HepG2 (cell line): ENCODE measurements around the gene ADCY1. TPM values are rescaled to one million over a fixed set of nuclear protein-coding genes. Genes with fewer than 3 reads are reported as not detected.

ENCODE experiments used
- ATAC-seq: fragments of 200-7000 bp; cut with Tn5 transposase; 3 replicates; pipeline ENCODE4 v1.9.1; 2020; ENCODE audit warnings: mild to moderate bottlenecking, moderate library complexity
- BruUV-seq: library from RNA; stranded (reverse); fragments of 400-500 nt; replicated peaks from 2 replicates; lab custom pipeline; 2021; lab: Mats Ljungman, UMichigan
- CTCF ChIA-PET: fragments of 300-600 bp; formaldehyde crosslinking; extraction: SDS; loops from one replicate; lab custom pipeline; 2021; ENCODE audit warnings: low total read pairs, inconsistent platforms, low intra/inter-chr PET ratio; lab: Yijun Ruan, JAX
- POLR2A ChIA-PET: fragments of 350-600 bp; sonication (Branson Sonifier 250); formaldehyde crosslinking; loops from one replicate; lab custom pipeline; 2020; ENCODE audit warnings: antibody characterized with exemption, inconsistent platforms; lab: Yijun Ruan, JAX
- DNase-seq: peaks from one replicate; pipeline ENCODE4 v3.0.0-alpha.2; 2015; ENCODE audit warnings: low spot score
- FAIRE-seq: peaks from 3 replicates; lab custom pipeline; 2011; peaks lifted over from hg19 to GRCh38; lab: Jason Lieb, UNC
- H2AFZ ChIP-seq: one replicate; pipeline ENCODE4 v1.6.1; 2011; ENCODE audit warnings: low read length, inconsistent platforms
- H3K27ac ChIP-seq: fragments of 300-600 bp; 3 replicates; pipeline ENCODE4 v1.8.0; 2011; ENCODE audit warnings: mixed run types, mild to moderate bottlenecking, mixed read lengths, low read length, inconsistent platforms; ENCODE audit not compliant: insufficient read depth; ENCODE audit errors: extremely low read length
- H3K27me3 ChIP-seq, 2 experiments: fragments of 200-600 bp in 1 of 2; 2 replicates in 1 of 2; 3 replicates in 1 of 2; pipeline versions ENCODE4 v1.6.0 to v1.8.0; 2011; ENCODE audit warnings: low read length in 2 of 2, mild to moderate bottlenecking in 2 of 2, moderate library complexity in 2 of 2, inconsistent platforms in 1 of 2; ENCODE audit not compliant: insufficient read depth in 2 of 2, control insufficient read depth in 1 of 2
- H3K36me3 ChIP-seq, 2 experiments: fragments of 200-600 bp in 1 of 2; replicated peaks in 1 of 2; 2 replicates in 1 of 2; 3 replicates in 1 of 2; pipeline versions ENCODE4 v1.5.1 to v1.8.0; 2011; ENCODE audit warnings: low read length in 2 of 2, inconsistent platforms in 1 of 2; ENCODE audit not compliant: insufficient read depth in 2 of 2, control insufficient read depth in 1 of 2
- H3K4me1 ChIP-seq: 2 replicates; pipeline ENCODE4 v1.5.1; 2012; ENCODE audit warnings: low read length, inconsistent platforms; ENCODE audit not compliant: insufficient read depth
- H3K4me2 ChIP-seq: 2 replicates; pipeline ENCODE4 v1.6.0; 2011; ENCODE audit warnings: low read depth, low read length, inconsistent platforms
- H3K4me3 ChIP-seq, 3 experiments: fragments of 200-600 bp in 1 of 3; sonication (generic), shearing (Covaris generic) in 1 of 3; replicated peaks in 1 of 3; 2 replicates each; pipeline ENCODE4 v1.5.1; 2011 to 2016; ENCODE audit warnings: low read length in 3 of 3, inconsistent platforms in 2 of 3, low read depth in 2 of 3, mild to moderate bottlenecking in 2 of 3, control low read depth in 1 of 3, mixed read lengths in 1 of 3; ENCODE audit not compliant: insufficient read depth in 1 of 3
- H3K79me2 ChIP-seq: one replicate; pipeline ENCODE4 v1.6.1; 2011; ENCODE audit warnings: low read length, inconsistent platforms; ENCODE audit not compliant: insufficient read depth
- H3K9ac ChIP-seq: 2 replicates; pipeline ENCODE4 v1.6.0; 2011; ENCODE audit warnings: mild to moderate bottlenecking, low read depth, low read length, inconsistent platforms; ENCODE audit not compliant: insufficient read depth
- H3K9me3 ChIP-seq: 2 replicates; pipeline ENCODE4 v1.5.1; 2012; ENCODE audit warnings: mild to moderate bottlenecking, low read length
- H4K20me1 ChIP-seq: 2 replicates; pipeline ENCODE4 v1.6.0; 2011; ENCODE audit warnings: inconsistent platforms, mild to moderate bottlenecking, low read length, moderate library complexity; ENCODE audit not compliant: insufficient read depth
- DNMT1 ChIP-seq: sonication (generic); formaldehyde crosslinking; IDR thresholded peaks from 2 replicates; pipeline ENCODE4 v1.5.1; 2020; ENCODE audit warnings: mild to moderate bottlenecking, missing genetic modification reagents
- MBNL3 ChIP-seq: fragments of 250-450 bp; sonication (Bioruptor Pico); conservative IDR thresholded peaks from 2 replicates; pipeline ENCODE4 v1.8.0; 2022; ENCODE audit warnings: mild to moderate bottlenecking, inconsistent platforms
- MXI1 ChIP-seq: IDR thresholded peaks from 3 replicates; pipeline ENCODE4 v1.6.1; 2012; ENCODE audit warnings: low read depth, low read length, inconsistent platforms, borderline replicate concordance
- NR2F1 ChIP-seq, 2 experiments: fragments of 450-650 bp in 1 of 2; formaldehyde crosslinking in 1 of 2; IDR thresholded peaks; 2 replicates each; pipeline versions ENCODE4 v1.5.0 to v1.6.1; 2016 to 2020; ENCODE audit warnings: mild to moderate bottlenecking in 1 of 2, missing compliant biosample characterization in 1 of 2, missing genetic modification reagents in 1 of 2, moderate library complexity in 1 of 2
- PAX8 ChIP-seq: sonication (generic); formaldehyde crosslinking; IDR thresholded peaks from 2 replicates; pipeline ENCODE4 v1.8.0; 2022; ENCODE audit warnings: mild to moderate bottlenecking, missing genetic modification reagents, borderline replicate concordance
- PHF5A ChIP-seq: IDR thresholded peaks from one replicate; pipeline ENCODE4 v1.6.1; 2018; ENCODE audit warnings: low read depth, missing genetic modification reagents; ENCODE audit not compliant: unreplicated experiment
- SAFB2 ChIP-seq: sonication (generic); formaldehyde crosslinking; IDR thresholded peaks from 2 replicates; pipeline ENCODE4 v1.5.1; 2020; ENCODE audit warnings: missing genetic modification reagents, low read depth, mild to moderate bottlenecking, borderline replicate concordance
- SKI ChIP-seq: fragments of 450-650 bp; IDR thresholded peaks from one replicate; pipeline ENCODE4 v1.6.1; 2018; ENCODE audit warnings: mild to moderate bottlenecking; ENCODE audit not compliant: partially characterized antibody
- ZNF17 ChIP-seq: sonication (generic); formaldehyde crosslinking; IDR thresholded peaks from 2 replicates; pipeline ENCODE4 v1.5.0; 2020; ENCODE audit warnings: mild to moderate bottlenecking, missing genetic modification reagents
- ZNF546 ChIP-seq: sonication (generic); formaldehyde crosslinking; conservative IDR thresholded peaks from 2 replicates; pipeline ENCODE4 v1.8.1; 2023; ENCODE audit warnings: mild to moderate bottlenecking, missing genetic modification reagents
- ZNF569 ChIP-seq: sonication (generic); formaldehyde crosslinking; IDR thresholded peaks from 2 replicates; pipeline ENCODE4 v1.5.0; 2020; ENCODE audit warnings: mild to moderate bottlenecking, missing genetic modification reagents, moderate library complexity, borderline replicate concordance
- ZNF629 ChIP-seq: sonication (generic); formaldehyde crosslinking; conservative IDR thresholded peaks from 2 replicates; pipeline ENCODE4 v1.5.0; 2020; ENCODE audit warnings: missing genetic modification reagents
- ZNF839 ChIP-seq: sonication (generic); formaldehyde crosslinking; IDR thresholded peaks from 2 replicates; pipeline ENCODE4 v1.4.0; 2020; ENCODE audit warnings: missing genetic modification reagents, mild to moderate bottlenecking, borderline replicate concordance
- WGBS: methylation state at CpG from one replicate; pipeline ENCODE4 v1.1.6; 2017; ENCODE audit warnings: low lambda C conversion rate; 5-methylcytosine and 5-hydroxymethylcytosine counted together
- in situ Hi-C: cut with HindIII; loops from 2 replicates; pipeline ENCODE4 v1.10.0; 2017; ENCODE audit warnings: low pct_unique_long_range_greater_than_20kb; ENCODE audit not compliant: extremely low pct_ligation_motif_present
- intact Hi-C: fragments of 100-400 bp; cut with micrococcal nuclease; formaldehyde crosslinking; loops from one replicate; pipeline ENCODE4 v1.10.0; 2022; ENCODE audit not compliant: unreplicated experiment
- polyA plus RNA-seq, 8 experiments: library from polyadenylated mRNA; depleted of rRNA in 3 of 8; stranded (reverse) in 7 of 8; unstranded in 1 of 8; fragments of >200 nt; fragmentation: Illumina TruSeq in 4 of 8; extraction: Trizol in 4 of 8; gene quantifications; 2 replicates each; pipeline versions ENCODE4 v1.2.1 to v1.2.3, GENCODE V29; 2011 to 2016; ENCODE audit warnings: low read depth in 4 of 8, missing spikeins in 1 of 8, mixed read lengths in 1 of 8; ENCODE audit not compliant: insufficient read depth in 1 of 8
- total RNA-seq, 5 experiments: library from RNA; depleted of rRNA; stranded (reverse); fragments of >200 nt; fragmentation: Illumina TruSeq; extraction: Trizol; gene quantifications; 2 replicates each; pipeline ENCODE4 v1.2.3, GENCODE V29; 2016; ENCODE audit warnings: low read depth in 1 of 5
- TF ChIP-seq, protein P1 (sequence below): sonication (generic); formaldehyde crosslinking; IDR thresholded peaks from 2 replicates; pipeline ENCODE4 v1.5.0; 2020; ENCODE audit warnings: mild to moderate bottlenecking, missing genetic modification reagents, moderate library complexity

ADCY1 gene
- total and polyA plus RNA-seq, 2 of the 13 experiments (the other 11 are each of a cell fraction or from before 2014, with no cell fraction given): 0.80 to 1.2 TPM

DNA sequence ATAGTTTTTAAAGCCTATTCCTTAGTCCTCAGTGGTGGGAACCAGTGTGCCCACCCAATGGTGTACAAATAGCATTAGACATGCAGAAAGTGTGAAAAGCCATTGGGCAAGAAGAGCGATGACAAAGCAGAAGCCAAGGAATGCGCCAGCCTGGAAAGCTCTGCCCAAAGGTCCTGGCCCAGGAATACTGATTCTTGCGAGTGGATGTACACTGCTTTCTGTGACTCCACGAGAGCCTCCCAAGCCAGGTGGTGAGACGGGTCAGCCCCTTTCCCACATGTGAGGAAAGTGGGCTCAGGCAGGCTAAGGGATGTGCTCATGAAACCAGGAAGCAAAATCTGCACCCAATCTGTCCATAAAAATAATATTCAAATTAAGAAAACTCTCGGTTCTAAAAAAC is 106.6 kb downstream of the ADCY1 start:
- Histone ChIP-seq H3K27ac (no peak overlapping the region), H3K4me2 (no peak overlapping the region), H3K4me3 (no peak overlapping the region), H3K27me3 (peaks cover 0 to 5% of the 10 kb centered on the region in 2 experiments; a peak in 1 of 5 replicates), H3K4me1 (peaks cover 16% of the 10 kb centered on the region), H3K79me2 (no peaks in the 10 kb centered on the region), H2AFZ (no peak overlapping the region), H4K20me1 (no peaks in the 10 kb centered on the region), H3K36me3 (no peaks in the 10 kb centered on the region), H3K9me3 (no peaks in the 10 kb centered on the region), H3K9ac (no peak overlapping the region)
- FAIRE-seq: no peak
- in situ Hi-C loops (no loop called here), intact Hi-C loops (no loop called here)
- TF ChIP-seq ZNF629 (CRISPR knock-in tag): no peak
- no peak for TF ChIP-seq NR2F1 (CRISPR knock-in tag; IDR thresholded peaks at IDR 0.05)
- TF ChIP-seq SKI: no peak
- TF ChIP-seq ZNF569 (CRISPR knock-in tag): no peak
- TF ChIP-seq MBNL3 (CRISPR knock-in tag): no peak
- TF ChIP-seq DNMT1 (CRISPR knock-in tag): no peak
- TF ChIP-seq MXI1: no peak
- TF ChIP-seq SAFB2 (CRISPR knock-in tag): no peak
- no peak for TF ChIP-seq ZNF839 (CRISPR knock-in tag)
- TF ChIP-seq, protein P1, sequence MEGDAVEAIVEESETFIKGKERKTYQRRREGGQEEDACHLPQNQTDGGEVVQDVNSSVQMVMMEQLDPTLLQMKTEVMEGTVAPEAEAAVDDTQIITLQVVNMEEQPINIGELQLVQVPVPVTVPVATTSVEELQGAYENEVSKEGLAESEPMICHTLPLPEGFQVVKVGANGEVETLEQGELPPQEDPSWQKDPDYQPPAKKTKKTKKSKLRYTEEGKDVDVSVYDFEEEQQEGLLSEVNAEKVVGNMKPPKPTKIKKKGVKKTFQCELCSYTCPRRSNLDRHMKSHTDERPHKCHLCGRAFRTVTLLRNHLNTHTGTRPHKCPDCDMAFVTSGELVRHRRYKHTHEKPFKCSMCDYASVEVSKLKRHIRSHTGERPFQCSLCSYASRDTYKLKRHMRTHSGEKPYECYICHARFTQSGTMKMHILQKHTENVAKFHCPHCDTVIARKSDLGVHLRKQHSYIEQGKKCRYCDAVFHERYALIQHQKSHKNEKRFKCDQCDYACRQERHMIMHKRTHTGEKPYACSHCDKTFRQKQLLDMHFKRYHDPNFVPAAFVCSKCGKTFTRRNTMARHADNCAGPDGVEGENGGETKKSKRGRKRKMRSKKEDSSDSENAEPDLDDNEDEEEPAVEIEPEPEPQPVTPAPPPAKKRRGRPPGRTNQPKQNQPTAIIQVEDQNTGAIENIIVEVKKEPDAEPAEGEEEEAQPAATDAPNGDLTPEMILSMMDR (CRISPR knock-in tag): no peak
- no peak for TF ChIP-seq PHF5A (CRISPR knock-in tag)
- TF ChIP-seq ZNF546 (CRISPR knock-in tag): no peak
- TF ChIP-seq ZNF17 (CRISPR knock-in tag): no peak
- no peak for TF ChIP-seq PAX8 (CRISPR knock-in tag)
- no peak for DNase-seq
- no TSS peak for BruUV-seq
- WGBS: 80% methylated on average over 6 of the region's 6 CpGs
- POLR2A ChIA-PET: no interaction called here
- CTCF ChIA-PET: no interaction called here
- no peak for ATAC-seq
